HL-60 (cell line): ENCODE data around the gene MYO16.

Source experiments
- CTCF ChIP-seq: IDR thresholded peaks from one replicate; pipeline ENCODE4 v1.5.1; 2011; ENCODE audit warnings: low read length, control low read depth, inconsistent platforms; ENCODE audit not compliant: insufficient read depth
- POLR2AphosphoS5 ChIP-seq: IDR thresholded peaks from 2 replicates; pipeline ENCODE4 v1.6.1; 2012; ENCODE audit warnings: low read depth
- REST ChIP-seq: IDR thresholded peaks from 2 replicates; pipeline ENCODE4 v1.6.1; 2012; ENCODE audit warnings: low read depth; ENCODE audit not compliant: insufficient replicate concordance

- no peak for TF ChIP-seq CTCF
- TF ChIP-seq POLR2AphosphoS5, result no peak
- TF ChIP-seq REST, result no peak
These were observed 14.2 kb upstream of the MYO16 start for GRCh38 chr13:108615241-108615640.
